GM19043 (cell line): Measurements from ENCODE around the gene TELO2.

Experiments
- ATAC-seq: cut with Tn5 transposase; IDR thresholded peaks from one replicate; pipeline ENCODE4 v1.9.1; 2021; ENCODE audit warnings: low read depth; ENCODE audit not compliant: unreplicated experiment

TELO2 gene

GRCh38 chr16:1550069-1550468, 56.9 kb downstream of the TELO2 start:
- no peak for ATAC-seq

- ATAC-seq = no peak
Observed at GRCh38 chr16:1550696-1551095, 57.5 kb downstream of the TELO2 start.

- ATAC-seq = no peak
Observed at GRCh38 chr16:1551166-1551565, 58.0 kb downstream of the TELO2 start.

- ATAC-seq = no peak
Observed at GRCh38 chr16:1552129-1552528, 59.0 kb downstream of the TELO2 start.

GRCh38 chr16:1553946-1554825, 61.0 kb downstream of the TELO2 start:
- ATAC-seq = no peak

GRCh38 chr16:1554826-1555445, 61.8 kb downstream of the TELO2 start:
- no peak for ATAC-seq

GRCh38 chr16:1556254-1556653, 63.1 kb downstream of the TELO2 start:
- no peak for ATAC-seq

- no peak for ATAC-seq
Observed at GRCh38 chr16:1557074-1557473, 63.9 kb downstream of the TELO2 start.

- ATAC-seq = no peak
Observed at GRCh38 chr16:1557576-1557975, 64.4 kb downstream of the TELO2 start.

- ATAC-seq = no peak
Observed at GRCh38 chr16:1559446-1559975, 66.4 kb downstream of the TELO2 start.
